ENCODE results near the gene GNA15.

The GNA15 gene

DNA sequence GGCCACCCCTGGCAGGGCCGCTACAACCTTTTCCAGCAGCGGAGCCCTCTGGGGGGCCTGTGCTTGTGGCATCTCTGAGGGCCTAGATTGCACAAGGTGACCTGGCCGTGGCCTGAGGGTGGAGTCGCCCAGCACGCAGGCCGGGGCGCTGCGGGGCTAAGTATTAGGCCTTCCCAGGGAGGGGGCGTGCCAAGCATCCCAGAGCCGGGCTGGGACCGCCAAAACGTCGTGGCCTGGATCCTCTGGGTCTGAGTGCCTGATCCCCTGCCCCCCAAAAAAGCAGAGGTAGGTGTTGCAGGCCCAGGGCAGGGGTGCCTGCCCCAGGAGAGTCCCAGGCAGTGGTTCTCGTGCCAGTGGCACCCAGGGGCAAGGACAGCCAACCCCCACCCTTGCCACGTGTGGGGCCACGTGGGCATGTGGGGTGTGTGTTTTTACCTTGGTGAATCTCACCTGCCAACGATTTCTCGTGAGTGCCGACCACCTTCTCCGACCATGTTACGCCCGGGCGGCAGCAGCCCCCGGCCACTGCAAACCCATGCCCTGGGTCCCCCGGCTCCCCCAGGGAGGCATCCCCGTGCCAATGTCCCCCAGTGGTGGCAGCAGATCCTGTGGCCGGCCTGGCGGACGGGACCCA is 12.6 kb upstream of the GNA15 start:
- H3K9ac ChIP-seq (ENCODE audit: low read length in 2 of 2) = no peak overlapping the region
- no peak overlapping the region for H3K4me3 ChIP-seq (ENCODE audit: low read length in 2 of 2)
- H3K27ac ChIP-seq (ENCODE audit: low read length) = no peak overlapping the region
- peaks cover 0 to 2% of the 10 kb centered on the region in 2 donors for H3K27me3 ChIP-seq (ENCODE audit: control insufficient read depth in 1 of 2, insufficient read depth in 2 of 2, low read length in 2 of 2)
- H3K9me3 ChIP-seq (ENCODE audit: control insufficient read depth in 2 of 2, low read length in 2 of 2) = no peaks in the 10 kb centered on the region
- H3K4me1 ChIP-seq (ENCODE audit: control insufficient read depth, insufficient read depth, low read length) = no peaks in the 10 kb centered on the region
- peaks cover 7 to 10% of the 10 kb centered on the region in 2 donors for H3K36me3 ChIP-seq (ENCODE audit: control insufficient read depth in 2 of 2, insufficient read depth in 2 of 2, low read length in 2 of 2)

DNA sequence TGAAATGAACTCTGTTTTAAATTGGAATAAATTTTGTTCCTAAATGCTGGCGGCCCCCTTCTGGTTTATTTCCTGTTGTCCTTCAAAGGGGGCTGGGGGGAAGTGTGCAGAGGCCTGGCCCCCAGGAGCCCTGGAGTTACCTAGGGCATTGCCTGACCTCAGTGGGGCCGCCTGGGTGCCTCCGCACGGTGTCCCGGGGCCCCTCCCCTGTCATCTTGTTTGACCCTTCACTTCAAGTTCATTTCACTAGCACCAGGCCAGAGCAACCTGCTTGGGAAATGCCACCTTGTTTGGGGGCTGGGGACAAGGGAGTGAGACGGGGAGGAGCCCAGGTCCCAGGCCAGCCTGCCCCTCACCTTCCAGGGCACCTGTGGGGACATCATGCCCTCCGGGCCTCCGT is 11.9 kb upstream of the GNA15 start:
- no peak overlapping the region for H3K9ac ChIP-seq (ENCODE audit: low read length in 2 of 2)

DNA sequence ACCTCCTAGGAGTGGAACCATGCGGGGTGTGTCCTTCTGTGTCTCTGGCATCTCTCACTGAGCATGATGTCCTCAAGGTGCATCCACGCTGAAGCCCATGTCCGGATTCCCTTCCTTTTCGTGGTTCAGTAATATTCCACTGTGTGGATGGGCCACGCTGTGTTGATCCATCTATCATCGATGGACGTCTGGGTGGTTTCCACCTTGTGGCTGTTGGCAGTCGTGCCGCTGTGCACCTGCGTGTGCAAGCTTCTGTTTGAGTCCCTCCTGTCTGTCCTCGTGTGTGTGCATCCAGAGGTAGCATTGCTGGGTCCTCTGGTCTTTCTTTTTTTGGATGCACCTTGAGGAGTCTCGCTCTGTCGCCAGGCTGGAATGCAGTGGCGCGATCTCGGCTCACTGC is 11.2 kb upstream of the GNA15 start:
- Histone ChIP-seq H3K4me3 (ENCODE audit: low read length in 2 of 2) (no peak overlapping the region), H3K4me1 (ENCODE audit: control insufficient read depth, insufficient read depth, low read length) (no peaks in the 10 kb centered on the region), H3K9ac (ENCODE audit: low read length in 2 of 2) (no peak overlapping the region), H3K36me3 (ENCODE audit: control insufficient read depth in 2 of 2, insufficient read depth in 2 of 2, low read length in 2 of 2) (no peaks in the 10 kb centered on the region), H3K27me3 (ENCODE audit: control insufficient read depth in 1 of 2, insufficient read depth in 2 of 2, low read length in 2 of 2) (peaks cover 0 to 2% of the 10 kb centered on the region in 2 donors), H3K27ac (ENCODE audit: low read length) (no peak overlapping the region), H3K9me3 (ENCODE audit: control insufficient read depth in 2 of 2, low read length in 2 of 2) (no peaks in the 10 kb centered on the region)

More for the DNA sequence above, 11.9 kb upstream of the GNA15 start:
- Histone ChIP-seq H3K27me3 (ENCODE audit: control insufficient read depth in 1 of 2, insufficient read depth in 2 of 2, low read length in 2 of 2) (peaks cover 0 to 2% of the 10 kb centered on the region in 2 donors), H3K4me1 (ENCODE audit: control insufficient read depth, insufficient read depth, low read length) (no peaks in the 10 kb centered on the region), H3K27ac (ENCODE audit: low read length) (no peak overlapping the region), H3K4me3 (ENCODE audit: low read length in 2 of 2) (no peak overlapping the region), H3K36me3 (ENCODE audit: control insufficient read depth in 2 of 2, insufficient read depth in 2 of 2, low read length in 2 of 2) (peaks cover 1 to 4% of the 10 kb centered on the region in 2 donors), H3K9me3 (ENCODE audit: control insufficient read depth in 2 of 2, low read length in 2 of 2) (no peaks in the 10 kb centered on the region)

DNA sequence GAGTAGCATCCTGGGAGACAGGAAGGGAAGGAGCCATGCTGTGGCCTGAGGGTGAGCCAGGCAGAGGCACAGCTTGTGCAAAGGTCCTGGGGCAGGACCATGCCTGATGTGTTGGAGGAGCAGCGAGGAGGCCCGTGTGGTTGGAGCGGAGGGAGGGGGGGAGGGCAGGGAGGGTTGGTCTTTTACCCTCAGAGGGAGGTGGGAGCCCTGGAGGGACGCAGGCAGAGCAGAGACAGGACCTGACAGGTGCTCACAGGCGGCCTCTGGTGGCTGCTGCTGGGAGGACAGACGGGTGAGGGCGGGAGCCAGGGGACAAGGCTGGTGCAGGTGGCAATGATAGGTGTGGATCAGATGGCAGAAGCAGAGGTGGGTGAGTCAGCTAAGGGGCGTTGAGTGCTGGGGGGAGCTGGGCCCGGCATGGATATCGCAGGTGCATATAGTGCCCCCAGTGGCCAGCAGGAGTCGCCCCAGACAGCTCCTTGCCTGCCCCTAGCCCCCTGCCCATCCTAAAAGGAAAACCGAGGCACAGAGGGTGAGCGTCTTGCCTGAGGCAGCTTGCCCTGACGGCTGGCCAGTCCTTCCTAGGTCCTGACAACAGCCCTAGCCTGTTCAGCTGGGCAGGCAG is 9.8 kb upstream of the GNA15 start:
- Histone ChIP-seq H3K27me3 (ENCODE audit: control insufficient read depth in 1 of 2, insufficient read depth in 2 of 2, low read length in 2 of 2) (peaks cover 0 to 2% of the 10 kb centered on the region in 2 donors), H3K9ac (ENCODE audit: low read length in 2 of 2) (no peak overlapping the region), H3K4me3 (ENCODE audit: low read length in 2 of 2) (no peak overlapping the region), H3K36me3 (ENCODE audit: control insufficient read depth in 2 of 2, insufficient read depth in 2 of 2, low read length in 2 of 2) (no peaks in the 10 kb centered on the region), H3K9me3 (ENCODE audit: control insufficient read depth in 2 of 2, low read length in 2 of 2) (no peaks in the 10 kb centered on the region), H3K27ac (ENCODE audit: low read length) (no peak overlapping the region), H3K4me1 (ENCODE audit: control insufficient read depth, insufficient read depth, low read length) (no peaks in the 10 kb centered on the region)

DNA sequence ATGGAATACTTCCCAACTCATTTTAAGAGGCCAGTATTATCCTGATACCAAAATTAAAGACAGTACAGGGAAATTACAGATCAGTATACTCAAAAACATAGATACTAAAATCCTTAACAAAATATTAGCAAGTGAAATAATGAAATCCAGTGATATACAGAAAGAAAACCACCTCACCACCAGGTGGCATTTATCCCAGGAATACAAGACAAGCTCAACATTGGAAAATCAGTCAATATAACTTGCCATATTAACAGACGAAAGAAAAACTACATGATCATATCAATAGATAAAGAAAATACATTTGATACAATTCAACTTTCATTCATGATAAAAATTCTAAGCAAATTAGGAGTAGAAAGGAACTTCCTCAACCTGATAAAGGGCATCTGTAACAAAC is 6.7 kb upstream of the GNA15 start:
- no peak overlapping the region for H3K4me3 ChIP-seq (ENCODE audit: low read length in 2 of 2)
- no peak overlapping the region for H3K9ac ChIP-seq (ENCODE audit: low read length in 2 of 2)
- H3K36me3 ChIP-seq (ENCODE audit: control insufficient read depth in 2 of 2, insufficient read depth in 2 of 2, low read length in 2 of 2) = no peaks in the 10 kb centered on the region
- no peaks in the 10 kb centered on the region for H3K9me3 ChIP-seq (ENCODE audit: control insufficient read depth in 2 of 2, low read length in 2 of 2)
- no peaks in the 10 kb centered on the region for H3K4me1 ChIP-seq (ENCODE audit: control insufficient read depth, insufficient read depth, low read length)
- H3K27ac ChIP-seq (ENCODE audit: low read length) = no peak overlapping the region
- peaks cover 0 to 2% of the 10 kb centered on the region in 2 donors for H3K27me3 ChIP-seq (ENCODE audit: control insufficient read depth in 1 of 2, insufficient read depth in 2 of 2, low read length in 2 of 2)

DNA sequence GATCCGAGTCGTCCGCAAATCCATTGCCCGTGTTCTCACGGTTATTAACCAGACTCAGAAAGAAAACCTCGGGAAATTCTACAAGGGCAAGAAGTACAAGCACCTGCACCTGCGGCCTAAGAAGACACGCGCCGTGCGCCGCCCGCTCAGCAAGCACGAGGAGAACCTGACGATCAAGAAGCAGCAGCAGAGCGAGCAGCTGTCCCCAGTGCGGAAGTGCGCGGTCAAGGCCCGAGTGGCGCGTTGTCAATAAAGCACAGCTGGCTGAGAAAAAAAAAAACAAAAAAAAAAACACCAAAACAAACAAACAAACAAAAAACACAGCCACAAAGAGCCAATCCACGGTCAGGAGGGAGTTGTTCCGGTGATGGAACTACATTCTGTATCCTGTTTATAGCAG is 4.7 kb upstream of the GNA15 start:
- no peak overlapping the region for H3K27ac ChIP-seq (ENCODE audit: low read length)
- no peaks in the 10 kb centered on the region for H3K4me1 ChIP-seq (ENCODE audit: control insufficient read depth, insufficient read depth, low read length)
- no peaks in the 10 kb centered on the region for H3K9me3 ChIP-seq (ENCODE audit: control insufficient read depth in 2 of 2, low read length in 2 of 2)
- no peak overlapping the region for H3K4me3 ChIP-seq (ENCODE audit: low read length in 2 of 2)
- no peak overlapping the region for H3K9ac ChIP-seq (ENCODE audit: low read length in 2 of 2)
- peaks cover 0 to 2% of the 10 kb centered on the region in 2 donors for H3K27me3 ChIP-seq (ENCODE audit: control insufficient read depth in 1 of 2, insufficient read depth in 2 of 2, low read length in 2 of 2)
- H3K36me3 ChIP-seq (ENCODE audit: control insufficient read depth in 2 of 2, insufficient read depth in 2 of 2, low read length in 2 of 2) = no peaks in the 10 kb centered on the region

DNA sequence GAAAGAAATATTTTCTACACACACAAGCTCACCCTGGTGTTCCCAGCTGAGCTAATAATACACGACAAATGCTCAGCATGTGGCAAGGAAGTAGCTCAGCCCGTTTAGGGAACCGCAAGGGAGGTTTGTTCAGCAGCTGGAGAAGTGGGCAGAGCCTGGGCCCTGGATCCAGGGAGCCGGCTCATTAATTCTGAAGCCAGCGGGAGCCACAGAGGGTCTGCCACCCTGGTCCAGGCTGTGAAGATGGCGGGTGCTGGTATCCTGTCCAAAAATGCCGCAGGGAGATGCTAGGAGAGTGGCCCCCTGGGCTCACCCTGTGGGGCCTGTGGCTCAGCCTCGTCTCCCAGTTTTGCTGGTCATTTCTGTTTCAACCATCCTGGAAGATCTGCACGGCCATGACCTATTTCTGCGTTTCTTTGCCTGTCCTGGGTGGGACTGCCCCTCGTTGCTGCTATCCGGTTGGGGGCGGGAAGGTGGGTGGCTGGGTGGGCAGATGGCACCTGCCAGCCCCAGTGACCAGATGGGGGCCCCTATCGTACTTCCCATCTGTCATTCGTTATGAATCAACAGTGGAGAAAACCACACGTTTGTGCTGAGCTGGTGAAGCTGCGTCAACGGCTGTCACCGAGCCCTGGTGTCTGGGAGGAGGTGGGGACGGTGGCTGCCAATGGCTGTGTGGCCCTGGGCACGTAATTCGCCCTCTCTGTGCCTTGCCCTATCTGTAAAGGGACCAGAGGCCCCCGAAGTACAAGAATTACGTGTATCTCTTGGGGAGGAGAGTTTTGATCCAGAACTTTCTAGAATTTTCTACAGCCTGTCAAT is 2.7 kb upstream of the GNA15 start:
- Histone ChIP-seq H3K36me3 (ENCODE audit: control insufficient read depth in 2 of 2, insufficient read depth in 2 of 2, low read length in 2 of 2) (no peaks in the 10 kb centered on the region), H3K9ac (ENCODE audit: low read length in 2 of 2) (no peak overlapping the region), H3K4me1 (ENCODE audit: control insufficient read depth, insufficient read depth, low read length) (peaks cover 4% of the 10 kb centered on the region), H3K27ac (ENCODE audit: low read length) (no peak overlapping the region), H3K27me3 (ENCODE audit: control insufficient read depth in 1 of 2, insufficient read depth in 2 of 2, low read length in 2 of 2) (peaks cover 0 to 2% of the 10 kb centered on the region in 2 donors), H3K4me3 (ENCODE audit: low read length in 2 of 2) (no peak overlapping the region), H3K9me3 (ENCODE audit: control insufficient read depth in 2 of 2, low read length in 2 of 2) (no peaks in the 10 kb centered on the region)

DNA sequence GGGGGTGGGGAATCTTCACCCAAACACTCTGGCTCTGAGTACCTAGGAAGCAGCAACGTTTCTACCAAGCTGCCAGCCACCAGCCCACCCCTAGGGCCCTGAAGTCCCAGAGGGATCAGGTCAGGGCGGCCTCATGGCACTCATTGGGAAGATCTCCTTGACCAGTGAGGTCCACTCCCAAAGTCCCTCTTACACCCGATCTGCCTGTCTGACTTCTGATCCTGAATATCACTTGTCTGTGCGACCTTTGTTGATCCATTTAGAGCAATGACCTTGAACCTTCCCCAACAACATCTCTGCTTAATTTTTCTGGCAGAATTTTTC is 2.1 kb upstream of the GNA15 start:
- peaks cover 0 to 2% of the 10 kb centered on the region in 2 donors for H3K27me3 ChIP-seq (ENCODE audit: control insufficient read depth in 1 of 2, insufficient read depth in 2 of 2, low read length in 2 of 2)
- no peak overlapping the region for H3K9ac ChIP-seq (ENCODE audit: low read length in 2 of 2)
- H3K4me3 ChIP-seq (ENCODE audit: low read length in 2 of 2) = no peak overlapping the region
- no peaks in the 10 kb centered on the region for H3K36me3 ChIP-seq (ENCODE audit: control insufficient read depth in 2 of 2, insufficient read depth in 2 of 2, low read length in 2 of 2)
- H3K9me3 ChIP-seq (ENCODE audit: control insufficient read depth in 2 of 2, low read length in 2 of 2) = no peaks in the 10 kb centered on the region
- H3K4me1 ChIP-seq (ENCODE audit: control insufficient read depth, insufficient read depth, low read length) = peaks cover 4% of the 10 kb centered on the region
- H3K27ac ChIP-seq (ENCODE audit: low read length) = no peak overlapping the region

DNA sequence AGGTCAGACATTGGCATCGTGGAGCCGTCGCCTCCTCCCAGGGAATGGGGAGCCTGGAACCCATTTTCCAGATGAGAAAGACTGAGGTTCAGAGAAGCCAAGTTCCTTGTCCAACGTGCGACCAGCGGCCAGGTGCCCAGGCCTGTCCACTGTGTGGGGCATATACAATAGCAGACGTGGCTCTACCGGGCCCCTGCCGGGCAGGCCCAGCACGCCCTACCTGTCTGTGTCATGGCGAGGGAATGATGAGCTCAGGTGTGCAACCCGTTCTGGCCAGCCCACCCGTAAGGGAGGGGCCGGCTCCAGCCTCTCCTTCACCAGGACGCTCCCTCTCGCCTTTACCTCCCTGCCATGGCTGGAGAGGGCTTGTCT is 837 bp downstream of the GNA15 start:
- H3K4me3 ChIP-seq (ENCODE audit: low read length in 2 of 2) = no peak overlapping the region
- H3K36me3 ChIP-seq (ENCODE audit: control insufficient read depth in 2 of 2, insufficient read depth in 2 of 2, low read length in 2 of 2) = no peaks in the 10 kb centered on the region
- peaks cover 0 to 2% of the 10 kb centered on the region in 2 donors for H3K9me3 ChIP-seq (ENCODE audit: control insufficient read depth in 2 of 2, low read length in 2 of 2)
- peaks cover 0 to 2% of the 10 kb centered on the region in 2 donors for H3K27me3 ChIP-seq (ENCODE audit: control insufficient read depth in 1 of 2, insufficient read depth in 2 of 2, low read length in 2 of 2)
- no peak overlapping the region for H3K9ac ChIP-seq (ENCODE audit: low read length in 2 of 2)
- peaks cover 4% of the 10 kb centered on the region for H3K4me1 ChIP-seq (ENCODE audit: control insufficient read depth, insufficient read depth, low read length)
- no peak overlapping the region for H3K27ac ChIP-seq (ENCODE audit: low read length)

DNA sequence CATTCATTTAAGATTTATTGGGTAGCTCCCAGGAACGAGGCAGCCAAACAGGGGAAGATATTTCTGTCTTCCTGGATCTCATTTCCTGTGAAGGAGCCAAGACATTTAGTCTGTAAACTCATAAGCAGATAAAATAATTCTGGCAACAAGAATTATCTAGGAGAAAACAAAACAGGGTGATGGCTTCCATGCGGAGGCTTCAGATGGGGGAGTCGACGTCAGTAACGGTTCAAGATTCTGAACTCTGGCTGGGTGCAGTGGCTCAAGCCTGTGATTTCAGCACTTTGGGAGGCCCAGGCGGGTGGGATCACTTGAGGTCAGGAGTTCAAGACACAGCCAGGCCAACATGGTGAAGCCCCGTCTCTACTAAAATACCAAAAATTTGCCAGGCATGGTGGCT is 1.3 kb downstream of the GNA15 start:
- H3K4me3 ChIP-seq (ENCODE audit: low read length in 2 of 2) = no peak overlapping the region
- no peaks in the 10 kb centered on the region for H3K36me3 ChIP-seq (ENCODE audit: control insufficient read depth in 2 of 2, insufficient read depth in 2 of 2, low read length in 2 of 2)
- no peak overlapping the region for H3K9ac ChIP-seq (ENCODE audit: low read length in 2 of 2)
- H3K9me3 ChIP-seq (ENCODE audit: control insufficient read depth in 2 of 2, low read length in 2 of 2) = peaks cover 0 to 2% of the 10 kb centered on the region in 2 donors
- H3K27ac ChIP-seq (ENCODE audit: low read length) = no peak overlapping the region
- H3K4me1 ChIP-seq (ENCODE audit: control insufficient read depth, insufficient read depth, low read length) = peaks cover 4% of the 10 kb centered on the region
- peaks cover 0 to 2% of the 10 kb centered on the region in 2 donors for H3K27me3 ChIP-seq (ENCODE audit: control insufficient read depth in 1 of 2, insufficient read depth in 2 of 2, low read length in 2 of 2)

DNA sequence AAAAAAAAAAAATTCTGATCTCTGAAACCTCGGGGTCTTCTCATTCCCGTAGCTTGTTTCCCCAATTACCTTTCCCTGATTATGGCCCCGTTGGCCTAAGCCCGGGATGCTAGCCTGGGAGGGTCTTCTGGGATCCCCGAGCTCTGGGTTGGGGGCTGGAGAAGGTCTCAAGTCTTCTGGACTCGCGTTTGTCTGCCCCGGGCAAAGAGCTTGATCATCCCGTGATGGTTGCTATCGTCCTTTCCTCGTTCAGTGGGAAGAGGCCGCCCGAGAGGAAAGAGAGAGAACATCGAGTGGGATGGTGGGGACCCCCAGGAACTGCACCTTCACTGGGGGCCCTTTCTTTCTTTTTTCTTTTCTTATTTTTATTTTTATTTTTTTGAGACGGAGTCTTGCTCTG is 2.4 kb downstream of the GNA15 start:
- Histone ChIP-seq H3K4me3 (ENCODE audit: low read length in 2 of 2) (no peak overlapping the region), H3K27me3 (ENCODE audit: control insufficient read depth in 1 of 2, insufficient read depth in 2 of 2, low read length in 2 of 2) (peaks cover 0 to 2% of the 10 kb centered on the region in 2 donors), H3K9me3 (ENCODE audit: control insufficient read depth in 2 of 2, low read length in 2 of 2) (peaks cover 0 to 2% of the 10 kb centered on the region in 2 donors), H3K9ac (ENCODE audit: low read length in 2 of 2) (no peak overlapping the region), H3K36me3 (ENCODE audit: control insufficient read depth in 2 of 2, insufficient read depth in 2 of 2, low read length in 2 of 2) (no peaks in the 10 kb centered on the region), H3K4me1 (ENCODE audit: control insufficient read depth, insufficient read depth, low read length) (peaks cover 4% of the 10 kb centered on the region), H3K27ac (ENCODE audit: low read length) (no peak overlapping the region)
